ENCODE results near the gene SYNGAP1. TPM values are rescaled to one million over a fixed set of nuclear protein-coding genes. Genes with fewer than 3 reads are reported as not detected.

Gene SYNGAP1
- total and polyA plus RNA-seq, 4 donors = 0.32 to 1.8 (median 1.1) TPM

GRCh38 chr6:33404884-33405283 is 15.0 kb upstream of the SYNGAP1 start:
- no peak for DNase-seq (ENCODE audit: low spot score)
- TF ChIP-seq HNF4G (IDR thresholded peaks at IDR 0.05) = no peak
- no peak for TF ChIP-seq HNF4A (conservative IDR thresholded peaks at IDR 0.05)
- no peak for TF ChIP-seq ZBTB33 (IDR thresholded peaks at IDR 0.05)
- TF ChIP-seq TAF1 (conservative IDR thresholded peaks at IDR 0.05) = no peak
- TF ChIP-seq CTCF (IDR thresholded peaks at IDR 0.05; ENCODE audit: low read depth, low read length, missing input control) = no peak
- no peak for TF ChIP-seq FOXA1 (IDR thresholded peaks at IDR 0.05)
- no peak for TF ChIP-seq GABPA (IDR thresholded peaks at IDR 0.05 in 1 of 2, conservative IDR thresholded peaks at IDR 0.05 in 1 of 2)
- no peak for TF ChIP-seq RAD21 (IDR thresholded peaks at IDR 0.05)
- no peak for TF ChIP-seq MAX (IDR thresholded peaks at IDR 0.05)
- no peak for TF ChIP-seq ATF3 (IDR thresholded peaks at IDR 0.05)
- no peak for TF ChIP-seq EGR1 (IDR thresholded peaks at IDR 0.05; ENCODE audit: low read depth in 2 of 2)
- TF ChIP-seq REST (IDR thresholded peaks at IDR 0.05) = no peak
- no peak for TF ChIP-seq FOXA2 (IDR thresholded peaks at IDR 0.05)
- H3K4me3 ChIP-seq (ENCODE audit: low read depth in 1 of 3, low read length in 3 of 3) = no peak overlapping the region
- H3K4me1 ChIP-seq (ENCODE audit: control insufficient read depth in 4 of 4, insufficient read depth in 4 of 4, low read length in 3 of 4) = peaks cover 0 to 2% (median under 1%) of the 10 kb centered on the region in 4 donors
- no peaks in the 10 kb centered on the region for H3K27me3 ChIP-seq (ENCODE audit: control insufficient read depth in 4 of 4, insufficient read depth in 4 of 4, low read length in 3 of 4)
- H3K9me3 ChIP-seq (ENCODE audit: control insufficient read depth in 4 of 4, low read length in 3 of 4) = no peaks in the 10 kb centered on the region
- H3K36me3 ChIP-seq (ENCODE audit: control insufficient read depth in 4 of 4, insufficient read depth in 3 of 4, low read depth in 1 of 4, low read length in 3 of 4) = no peaks in the 10 kb centered on the region
- WGBS = 98% methylated on average over 17 of the region's 17 CpGs
- H3K27ac ChIP-seq (ENCODE audit: low read depth in 1 of 2, low read length in 2 of 2) = no peak overlapping the region
- no peak overlapping the region for H3K9ac ChIP-seq (ENCODE audit: low read depth in 1 of 2, low read length in 2 of 2)

- H3K4me1 ChIP-seq (ENCODE audit: control insufficient read depth in 4 of 4, insufficient read depth in 4 of 4, low read length in 3 of 4) = peaks cover 0 to 3% (median 1%) of the 10 kb centered on the region in 4 donors
- DNase-seq (ENCODE audit: low spot score) = no peak
- no peaks in the 10 kb centered on the region for H3K27me3 ChIP-seq (ENCODE audit: control insufficient read depth in 4 of 4, insufficient read depth in 4 of 4, low read length in 3 of 4)
- H3K9ac ChIP-seq (ENCODE audit: low read depth in 1 of 2, low read length in 2 of 2) = no peak overlapping the region
- no peak overlapping the region for H3K27ac ChIP-seq (ENCODE audit: low read depth in 1 of 2, low read length in 2 of 2)
- WGBS = 93% methylated on average over 15 of the region's 15 CpGs
- H3K9me3 ChIP-seq (ENCODE audit: control insufficient read depth in 4 of 4, low read length in 3 of 4) = no peaks in the 10 kb centered on the region
- TF ChIP-seq HNF4G (IDR thresholded peaks at IDR 0.05) = no peak
- TF ChIP-seq REST (IDR thresholded peaks at IDR 0.05) = no peak
- TF ChIP-seq FOXA1 (IDR thresholded peaks at IDR 0.05) = no peak
- no peak for TF ChIP-seq RAD21 (IDR thresholded peaks at IDR 0.05)
- TF ChIP-seq ZBTB33 (IDR thresholded peaks at IDR 0.05) = no peak
- TF ChIP-seq JUND (IDR thresholded peaks at IDR 0.05) = no peak
- H3K36me3 ChIP-seq (ENCODE audit: control insufficient read depth in 4 of 4, insufficient read depth in 3 of 4, low read depth in 1 of 4, low read length in 3 of 4) = no peaks in the 10 kb centered on the region
- no peak overlapping the region for H3K4me3 ChIP-seq (ENCODE audit: low read depth in 1 of 3, low read length in 3 of 3)
These were observed 14.4 kb upstream of the SYNGAP1 start for GRCh38 chr6:33405386-33405940.

Data from liver (tissue), 9 donors.